Muscle of leg (tissue), 11 donors: ENCODE data around the gene ANKRD31. TPM values are rescaled to one million over a fixed set of nuclear protein-coding genes. Genes with fewer than 3 reads are reported as not detected.

Experiments used
- DNase-seq: peaks from one replicate; pipeline ENCODE4 v3.0.0; 2013
- H3K27ac ChIP-seq: one replicate; pipeline ENCODE4 v1.5.1; 2013; ENCODE audit warnings: mild to moderate bottlenecking, low read length, control low read depth
- H3K27me3 ChIP-seq: one replicate; pipeline ENCODE4 v1.6.1; 2013; ENCODE audit warnings: low read length; ENCODE audit not compliant: control insufficient read depth, insufficient read depth
- H3K36me3 ChIP-seq: one replicate; pipeline ENCODE4 v1.6.1; 2013; ENCODE audit warnings: low read length; ENCODE audit not compliant: control insufficient read depth, insufficient read depth
- H3K4me1 ChIP-seq: one replicate; pipeline ENCODE4 v1.6.1; 2013; ENCODE audit warnings: low read length; ENCODE audit not compliant: control insufficient read depth, insufficient read depth
- H3K4me3 ChIP-seq: one replicate; pipeline ENCODE4 v1.5.1; 2013; ENCODE audit warnings: low read length, control low read depth
- H3K9me3 ChIP-seq: replicated peaks from 2 replicates; pipeline ENCODE4 v1.6.1; 2013; ENCODE audit warnings: low read depth, low read length; ENCODE audit not compliant: control insufficient read depth
- WGBS: methylation state at CpG from one replicate; pipeline ENCODE4 v1.1.5; 2013; ENCODE audit warnings: missing lambda C conversion rate; ENCODE audit not compliant: insufficient coverage; 5-methylcytosine and 5-hydroxymethylcytosine counted together
- polyA plus RNA-seq, 8 donors: library from polyadenylated mRNA; unstranded; fragments of 120-200 nt; gene quantifications; one replicate each; pipeline versions ENCODE4 v1.2.1 to v1.2.3, GENCODE V29; 2013; ENCODE audit warnings: inconsistent platforms in 1 of 8, low replicate concordance in 1 of 8; ENCODE audit not compliant: insufficient read length in 8 of 8, insufficient read depth in 1 of 8
- total RNA-seq: library from RNA; stranded (reverse); fragments of 120-200 nt; gene quantifications from one replicate; pipeline ENCODE4 v1.2.4, GENCODE V29; 2013

The ANKRD31 gene
- total and polyA plus RNA-seq, 9 donors = 0.06 to 0.27 (median 0.13) TPM

DNA sequence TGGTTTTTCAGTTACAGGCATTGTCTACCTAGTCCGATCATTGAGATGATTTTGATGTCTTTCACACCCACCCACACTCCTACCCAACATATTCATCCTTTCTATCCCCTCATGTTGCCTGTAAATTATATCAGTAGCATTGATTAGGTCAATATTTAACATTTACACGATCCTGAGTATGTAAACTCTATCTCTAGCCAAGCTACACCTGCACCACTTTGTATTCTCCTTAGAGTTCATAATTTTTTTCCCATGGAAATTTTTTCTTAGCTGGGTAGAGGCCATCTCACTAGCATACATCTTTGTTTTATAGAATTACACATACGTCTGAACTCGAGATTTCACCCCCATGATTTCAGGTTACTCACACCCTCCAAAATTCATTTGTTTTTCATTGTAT is 214.9 kb downstream of the ANKRD31 start:
- no peak for DNase-seq
- Histone ChIP-seq H3K36me3 (no peaks in the 10 kb centered on the region), H3K27ac (no peak overlapping the region), H3K27me3 (no peaks in the 10 kb centered on the region), H3K4me3 (no peak overlapping the region), H3K4me1 (no peaks in the 10 kb centered on the region), H3K9me3 (no peaks in the 10 kb centered on the region)
- no CpG with 5 or more reads among the region's 4 CpGs for WGBS

DNA sequence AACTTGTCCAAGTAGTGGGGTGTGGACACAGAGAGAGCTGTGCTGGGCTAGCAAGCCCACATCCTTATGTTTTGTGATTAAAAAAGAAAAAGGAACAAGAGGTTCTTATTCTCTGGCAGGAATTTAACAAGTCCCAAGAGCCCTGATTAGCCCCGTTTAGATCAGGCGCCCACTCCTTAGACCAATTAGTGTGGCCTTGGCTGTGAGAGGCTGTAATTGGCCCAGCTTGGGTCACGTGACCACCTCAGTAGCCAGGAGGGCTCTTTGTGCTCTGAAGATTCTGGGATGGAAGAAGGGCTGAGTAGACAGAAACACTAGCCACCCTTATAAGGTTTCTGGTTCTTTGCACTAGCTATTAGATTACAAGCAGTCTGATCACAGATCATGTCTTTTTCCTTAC is 215.5 kb downstream of the ANKRD31 start:
- WGBS = 80% methylated on average over 1 of the region's 3 CpGs
- Histone ChIP-seq H3K27me3 (no peaks in the 10 kb centered on the region), H3K4me3 (no peak overlapping the region), H3K4me1 (no peaks in the 10 kb centered on the region), H3K36me3 (no peaks in the 10 kb centered on the region), H3K27ac (no peak overlapping the region), H3K9me3 (no peaks in the 10 kb centered on the region)
- DNase-seq = no peak

DNA sequence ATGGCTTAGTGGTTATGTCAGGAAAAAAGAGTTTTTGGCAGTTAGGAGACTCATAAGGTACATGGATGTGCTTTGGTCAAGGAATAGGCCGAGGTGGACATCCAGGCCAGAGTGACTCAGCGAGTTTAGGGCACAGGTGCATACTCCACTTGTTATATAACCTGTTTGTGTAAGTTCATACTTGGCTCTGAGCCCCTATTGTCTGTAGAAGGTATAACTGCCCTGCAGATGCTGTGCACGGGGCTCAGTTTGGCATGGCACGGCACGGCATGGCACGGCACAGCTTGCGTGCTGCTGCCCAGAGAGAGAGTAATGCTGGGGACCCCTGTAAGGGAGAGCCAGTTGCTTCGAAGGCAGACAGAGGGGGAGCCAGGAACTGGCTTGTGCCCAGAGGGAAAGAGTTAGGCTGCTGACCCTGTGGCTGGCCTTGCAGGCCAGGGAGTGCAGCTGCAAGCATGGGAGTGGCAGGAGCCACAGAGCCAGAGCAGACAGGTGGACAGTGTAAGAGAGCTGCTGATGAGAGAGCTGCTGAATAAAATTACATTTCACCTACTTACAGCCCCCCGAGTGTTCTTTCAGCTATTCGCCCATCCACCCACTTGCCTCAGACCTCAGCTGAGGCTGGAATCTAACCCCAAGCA is 216.5 kb downstream of the ANKRD31 start:
- Histone ChIP-seq H3K4me3 (no peak overlapping the region), H3K36me3 (no peaks in the 10 kb centered on the region), H3K4me1 (no peaks in the 10 kb centered on the region), H3K9me3 (no peaks in the 10 kb centered on the region), H3K27ac (no peak overlapping the region), H3K27me3 (no peaks in the 10 kb centered on the region)
- DNase-seq = no peak
- 81% methylated on average over 10 of the region's 10 CpGs for WGBS

DNA sequence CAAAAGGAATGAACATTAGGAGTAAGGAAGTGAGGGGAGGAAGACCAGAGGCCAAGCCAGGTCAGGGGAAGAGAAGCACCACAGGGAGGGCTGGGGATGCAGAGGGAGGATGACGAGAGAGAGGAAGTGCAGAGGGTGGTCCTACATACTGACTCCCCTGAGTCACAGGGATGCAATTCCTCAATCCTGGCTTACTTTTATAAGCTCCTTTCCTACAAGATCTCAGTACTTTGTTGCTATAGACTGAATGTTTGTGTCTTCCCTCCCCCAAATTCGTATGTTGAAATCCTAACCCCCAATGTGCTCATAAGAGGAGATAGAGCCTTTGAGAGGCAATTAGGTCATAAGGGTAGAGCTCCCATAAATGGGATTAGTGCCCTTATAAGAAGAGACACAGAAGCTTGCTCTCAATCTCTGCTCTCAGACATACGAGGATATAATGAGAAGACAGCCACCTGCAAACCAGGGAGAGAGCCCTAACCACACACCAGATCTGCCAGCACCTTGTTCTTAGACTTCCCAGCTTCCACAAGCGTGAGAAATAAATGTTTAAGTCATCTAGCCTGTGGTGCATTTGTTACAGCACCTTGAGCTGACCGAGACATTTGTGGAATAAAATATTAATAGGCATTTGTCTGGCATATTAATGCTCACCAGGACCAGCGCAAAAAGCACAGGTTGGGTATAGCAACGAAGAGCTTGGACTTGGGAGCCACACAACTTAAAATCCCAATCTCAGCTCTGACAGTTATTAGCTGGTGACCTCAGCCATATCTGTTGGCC is 217.7 kb downstream of the ANKRD31 start:
- whole genome bisulfite sequencing = 20% methylated on average over 1 of the region's 7 CpGs
- no peak for DNase-seq
- Histone ChIP-seq H3K27me3 (no peaks in the 10 kb centered on the region), H3K27ac (no peak overlapping the region), H3K4me1 (no peaks in the 10 kb centered on the region), H3K4me3 (no peak overlapping the region), H3K9me3 (no peaks in the 10 kb centered on the region), H3K36me3 (no peaks in the 10 kb centered on the region)

Other genes starting within 250 kb of the ANKRD31 start
- 0.04 TPM for gene GCNT4, start 184.3 kb downstream of the ANKRD31 start, total RNA-seq
- 1 to 10 TPM in 1 of 8 donors, under 1 TPM in 6, not detected in 1; 0.05 to 1.8 (median 0.08) TPM for gene GCNT4, start 184.3 kb downstream of the ANKRD31 start, polyA plus RNA-seq
- 14.0 TPM for gene HMGCR, start 100.3 kb upstream of the ANKRD31 start, total RNA-seq
- 10 to 100 TPM; 21.1 to 37.8 (median 32.0) TPM for gene HMGCR, start 100.3 kb upstream of the ANKRD31 start, polyA plus RNA-seq